ENCODE data around the gene CATSPERB. TPM values are rescaled to one million over a fixed set of nuclear protein-coding genes. Genes with fewer than 3 reads are reported as not detected.
A peak's percentile ranks its signal among the peaks of the same experiment; 100 is the strongest.

The CATSPERB gene
- total RNA-seq, 4 donors from 2014 or later, result 0.83 to 11.6 (median 7.6) TPM

DNA sequence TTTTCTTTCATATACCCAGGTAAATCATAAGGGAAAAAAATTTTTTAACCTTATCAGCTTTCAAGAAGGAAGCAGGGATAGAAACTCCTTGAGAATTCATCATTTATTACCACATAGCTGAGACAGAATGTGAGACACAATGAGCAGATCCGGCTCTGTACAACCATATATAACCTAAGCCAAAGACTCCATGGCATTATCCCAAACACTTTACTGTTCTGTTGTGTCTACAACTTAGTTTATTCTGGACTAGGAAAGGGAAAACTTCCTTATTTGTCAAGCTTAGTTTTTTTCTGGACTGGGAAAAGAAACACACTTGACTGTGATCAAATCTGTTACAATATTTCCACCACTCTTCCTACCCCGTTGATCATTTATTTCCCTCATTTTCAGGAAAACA is 38.3 kb upstream of the CATSPERB start:
- H3K27ac ChIP-seq, result no peak overlapping the region
- no peak for TF ChIP-seq POLR2A (IDR thresholded peaks at IDR 0.05)
- TF ChIP-seq, protein P1, sequence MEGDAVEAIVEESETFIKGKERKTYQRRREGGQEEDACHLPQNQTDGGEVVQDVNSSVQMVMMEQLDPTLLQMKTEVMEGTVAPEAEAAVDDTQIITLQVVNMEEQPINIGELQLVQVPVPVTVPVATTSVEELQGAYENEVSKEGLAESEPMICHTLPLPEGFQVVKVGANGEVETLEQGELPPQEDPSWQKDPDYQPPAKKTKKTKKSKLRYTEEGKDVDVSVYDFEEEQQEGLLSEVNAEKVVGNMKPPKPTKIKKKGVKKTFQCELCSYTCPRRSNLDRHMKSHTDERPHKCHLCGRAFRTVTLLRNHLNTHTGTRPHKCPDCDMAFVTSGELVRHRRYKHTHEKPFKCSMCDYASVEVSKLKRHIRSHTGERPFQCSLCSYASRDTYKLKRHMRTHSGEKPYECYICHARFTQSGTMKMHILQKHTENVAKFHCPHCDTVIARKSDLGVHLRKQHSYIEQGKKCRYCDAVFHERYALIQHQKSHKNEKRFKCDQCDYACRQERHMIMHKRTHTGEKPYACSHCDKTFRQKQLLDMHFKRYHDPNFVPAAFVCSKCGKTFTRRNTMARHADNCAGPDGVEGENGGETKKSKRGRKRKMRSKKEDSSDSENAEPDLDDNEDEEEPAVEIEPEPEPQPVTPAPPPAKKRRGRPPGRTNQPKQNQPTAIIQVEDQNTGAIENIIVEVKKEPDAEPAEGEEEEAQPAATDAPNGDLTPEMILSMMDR (IDR thresholded peaks at IDR 0.05), result no peak
- no peaks in the 10 kb centered on the region for H3K9me3 ChIP-seq
- H3K36me3 ChIP-seq, result no peaks in the 10 kb centered on the region
- no peaks in the 10 kb centered on the region for H3K27me3 ChIP-seq
- H3K4me1 ChIP-seq, result no peaks in the 10 kb centered on the region
- no peak overlapping the region for H3K4me3 ChIP-seq
- DNase-seq, result no peak

DNA sequence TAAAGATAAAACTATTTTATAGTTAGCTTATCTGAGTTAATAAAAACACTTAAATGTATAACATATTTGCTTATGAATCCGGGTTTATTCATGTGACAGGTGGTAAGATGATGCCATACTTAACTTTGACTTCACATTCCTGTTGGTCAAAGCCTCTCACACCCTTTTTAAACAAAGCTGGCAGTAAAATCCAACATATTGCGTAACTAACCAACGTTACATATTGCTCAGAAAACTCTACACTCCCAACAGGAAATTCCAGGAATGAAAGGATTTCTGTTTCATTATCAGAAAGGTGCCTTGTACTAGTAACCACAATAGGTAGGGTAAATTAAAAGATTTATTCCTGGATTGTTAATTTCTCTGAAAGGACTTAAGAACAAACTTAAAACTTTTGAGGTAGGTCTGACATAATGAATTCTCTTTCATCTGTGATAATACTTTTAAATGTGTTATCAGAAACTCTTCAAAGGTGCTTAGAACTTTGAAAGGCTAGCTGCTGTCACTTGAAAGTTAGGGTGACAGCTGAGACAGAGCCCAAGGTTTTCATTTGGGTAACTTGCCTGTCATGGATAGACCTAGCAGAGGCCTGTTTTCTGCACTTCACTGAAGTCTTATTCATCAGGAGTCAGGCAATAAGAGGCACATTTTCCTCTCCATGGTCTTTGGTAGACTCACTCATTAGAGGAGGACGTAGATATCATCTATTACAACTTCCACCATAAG is 23.8 kb upstream of the CATSPERB start:
- Histone ChIP-seq H3K27ac (peak overlapping the region in 3 of 4 donors; percentile 46 to 69 (median 54)), H3K4me1 (no peaks in the 10 kb centered on the region), H3K36me3 (no peaks in the 10 kb centered on the region), H3K27me3 (no peaks in the 10 kb centered on the region), H3K4me3 (no peak overlapping the region), H3K9me3 (peaks cover 0 to 10% (median under 1%) of the 10 kb centered on the region in 4 donors)
- TF ChIP-seq, protein P1 (IDR thresholded peaks at IDR 0.05), result no peak
- no peak for TF ChIP-seq POLR2A (IDR thresholded peaks at IDR 0.05)
- no peak for DNase-seq

DNA sequence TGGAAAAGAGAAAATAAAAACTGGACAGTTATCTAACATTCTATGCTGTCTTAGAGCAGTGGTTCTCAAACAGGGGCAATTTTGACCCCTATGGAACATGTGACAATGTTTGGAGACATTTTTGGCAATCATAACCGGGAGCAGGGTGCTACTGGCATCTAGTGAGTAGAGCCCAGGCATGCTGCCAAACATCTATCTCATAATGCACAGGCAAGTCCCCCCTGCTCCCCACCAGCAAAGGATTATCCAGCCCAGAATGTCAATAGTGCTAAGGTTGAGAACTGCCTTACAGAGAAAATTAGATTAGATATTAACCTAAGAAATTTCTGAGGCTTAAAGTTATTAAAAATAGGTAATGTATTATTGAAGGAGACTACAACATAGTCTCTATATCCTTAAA is 22.9 kb upstream of the CATSPERB start:
- TF ChIP-seq POLR2A (IDR thresholded peaks at IDR 0.05), result no peak
- TF ChIP-seq, protein P1 (IDR thresholded peaks at IDR 0.05), result no peak
- Histone ChIP-seq H3K36me3 (no peaks in the 10 kb centered on the region), H3K27ac (peak overlapping the region in 2 of 4 donors; percentile 18 to 40), H3K4me1 (no peaks in the 10 kb centered on the region), H3K9me3 (peaks cover 0 to under 1% (median 0%) of the 10 kb centered on the region in 4 donors), H3K4me3 (no peak overlapping the region), H3K27me3 (no peaks in the 10 kb centered on the region)
- no peak for DNase-seq

DNA sequence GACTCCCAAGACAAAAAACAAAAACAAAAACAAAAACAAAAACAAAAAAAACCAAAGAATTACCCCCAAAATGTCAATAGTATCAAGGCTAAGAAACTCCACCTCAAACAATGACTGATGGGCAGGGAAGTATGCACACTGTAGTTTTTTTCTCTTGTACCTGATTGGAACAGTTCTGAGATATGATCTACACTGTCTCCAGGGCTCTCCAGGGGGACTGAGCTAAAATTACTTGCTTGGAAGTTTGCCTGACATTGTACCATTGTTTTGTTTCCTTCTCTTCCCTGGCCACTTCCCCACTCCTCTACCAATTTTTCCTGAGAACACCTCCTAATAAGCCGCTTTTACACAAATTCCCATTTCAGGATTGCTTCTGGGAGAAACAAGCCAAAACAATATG is 22.3 kb upstream of the CATSPERB start:
- DNase-seq, result no peak
- Histone ChIP-seq H3K36me3 (no peaks in the 10 kb centered on the region), H3K9me3 (no peaks in the 10 kb centered on the region), H3K4me3 (no peak overlapping the region), H3K27me3 (no peaks in the 10 kb centered on the region), H3K27ac (peak overlapping the region in 2 of 4 donors; percentile 18 to 31), H3K4me1 (no peaks in the 10 kb centered on the region)
- TF ChIP-seq POLR2A (IDR thresholded peaks at IDR 0.05), result no peak
- TF ChIP-seq, protein P1 (IDR thresholded peaks at IDR 0.05), result no peak

DNA sequence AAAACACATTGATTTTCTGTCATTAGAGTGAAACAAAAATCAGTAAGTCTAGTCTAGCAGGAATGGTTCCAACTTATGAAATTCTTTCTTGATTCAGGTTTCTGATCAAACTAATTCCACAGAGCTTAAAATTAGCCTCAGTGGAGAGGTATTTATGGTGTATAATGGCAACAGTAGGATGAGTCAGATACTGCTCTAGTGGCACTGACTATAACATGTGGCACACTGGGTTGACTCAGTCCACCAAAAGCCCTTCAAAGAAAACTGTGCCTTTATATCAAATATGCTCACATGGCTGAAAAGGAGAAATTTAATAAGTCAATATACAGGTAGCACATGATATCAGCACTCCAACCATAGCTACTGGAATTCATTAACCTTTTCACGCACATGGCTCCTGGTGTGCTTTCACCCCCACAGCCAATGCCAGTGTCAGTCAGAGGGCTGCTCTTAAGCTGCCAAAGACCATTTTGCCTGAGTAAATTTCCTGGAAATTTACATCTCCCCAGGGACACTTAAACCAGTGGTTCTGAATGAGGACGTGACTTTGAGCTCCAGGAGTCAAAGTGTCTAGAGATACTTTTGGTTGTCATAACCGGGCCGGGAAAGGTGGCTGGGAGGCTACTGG is 21.7 kb upstream of the CATSPERB start:
- Histone ChIP-seq H3K4me3 (no peak overlapping the region), H3K4me1 (no peaks in the 10 kb centered on the region), H3K27me3 (no peaks in the 10 kb centered on the region), H3K9me3 (no peaks in the 10 kb centered on the region), H3K36me3 (no peaks in the 10 kb centered on the region), H3K27ac (peak overlapping the region in 1 of 4 donors; percentile 1)
- no peak for DNase-seq
- TF ChIP-seq POLR2A (IDR thresholded peaks at IDR 0.05), result no peak
- TF ChIP-seq, protein P1 (IDR thresholded peaks at IDR 0.05), result no peak

All from Peyer's patch (tissue), 4 donors.